T47D (cell line): ENCODE data around the gene DIAPH1.

ENCODE experiments used
- DNase-seq, 2 experiments: peaks; one replicate each; pipeline versions ENCODE4 v3.0.0 to v3.0.0-alpha.2; 2011 to 2012; ENCODE audit warnings: low read depth in 1 of 2, low spot score in 1 of 2
- JUND ChIP-seq: IDR thresholded peaks from 2 replicates; pipeline ENCODE4 v1.6.1; 2012; ENCODE audit warnings: low read depth
- in situ Hi-C: cut with HindIII; loops from 2 replicates; pipeline ENCODE4 v1.10.0; 2016; ENCODE audit warnings: low sequenced_read_pairs, low pct_unique_long_range_greater_than_20kb

Gene DIAPH1

GRCh38 chr5:141650851-141651727, 32.3 kb upstream of the DIAPH1 start, which contains the start of gene FCHSD1:
Gene FCHSD1 (minus strand): TSS chr5:141651418. CDS start chr5:141651368, 50 bp downstream.
- no peak for TF ChIP-seq JUND
- in situ Hi-C loops, result no loop called here
- peak; percentile 89 to 98 for DNase-seq

DNA sequence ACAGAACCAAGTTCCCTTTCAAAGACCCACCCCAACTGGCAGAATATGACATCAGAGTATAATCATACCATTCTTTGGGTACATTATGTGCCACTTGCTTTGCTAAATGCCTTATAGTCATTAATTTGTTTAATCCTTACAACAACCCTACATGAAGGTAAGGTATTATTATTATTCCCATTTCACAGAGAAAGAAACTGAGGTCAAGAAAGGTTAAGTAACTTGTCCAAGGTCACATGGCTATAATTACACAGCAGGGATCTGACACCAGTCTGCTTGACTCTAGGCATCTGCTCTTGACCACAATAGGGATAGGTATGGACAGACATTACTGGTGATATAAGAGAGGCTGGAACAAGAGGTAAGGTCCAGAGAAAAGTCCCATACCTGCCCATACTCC, 31.2 kb upstream of the DIAPH1 start:
- in situ Hi-C loops, result no loop called here
- no peak for TF ChIP-seq JUND
- no peak for DNase-seq

DNA sequence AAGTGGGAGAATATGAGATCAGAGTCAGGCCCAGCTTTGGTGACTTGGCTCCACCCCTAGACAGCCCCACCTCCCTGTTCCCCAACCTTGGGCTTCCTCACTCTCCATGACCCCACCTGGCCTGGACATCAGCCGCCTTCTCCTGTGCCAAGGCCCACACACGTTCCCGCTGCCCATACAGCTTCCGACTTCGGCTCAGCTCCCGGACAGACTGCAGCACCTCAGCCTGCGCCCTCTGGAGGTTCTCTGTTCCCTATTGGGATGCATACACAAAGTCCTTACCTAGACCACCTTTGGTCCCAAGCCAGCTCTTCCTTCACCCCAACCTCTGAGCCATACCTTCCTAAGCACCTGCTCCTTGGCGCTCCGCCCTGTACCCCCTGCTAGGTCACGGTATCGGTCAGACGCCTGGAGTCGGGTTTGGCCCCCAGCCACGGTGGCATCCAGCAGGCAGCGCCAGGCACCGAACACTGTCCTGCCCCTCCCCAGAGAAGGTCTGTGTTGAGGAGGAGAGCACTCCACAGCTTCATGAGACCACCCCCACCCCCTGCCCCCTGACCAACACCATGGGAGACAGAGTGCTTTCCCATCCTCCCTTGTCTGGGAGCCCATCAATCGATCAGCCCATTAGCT, 30.4 kb upstream of the DIAPH1 start:
- in situ Hi-C loops, result no loop called here
- no peak for TF ChIP-seq JUND
- no peak for DNase-seq

- in situ Hi-C loops, result no loop called here
- TF ChIP-seq JUND, result no peak
- DNase-seq, result no peak
Measured at GRCh38 chr5:141647851-141648250, 29.1 kb upstream of the DIAPH1 start.

DNA sequence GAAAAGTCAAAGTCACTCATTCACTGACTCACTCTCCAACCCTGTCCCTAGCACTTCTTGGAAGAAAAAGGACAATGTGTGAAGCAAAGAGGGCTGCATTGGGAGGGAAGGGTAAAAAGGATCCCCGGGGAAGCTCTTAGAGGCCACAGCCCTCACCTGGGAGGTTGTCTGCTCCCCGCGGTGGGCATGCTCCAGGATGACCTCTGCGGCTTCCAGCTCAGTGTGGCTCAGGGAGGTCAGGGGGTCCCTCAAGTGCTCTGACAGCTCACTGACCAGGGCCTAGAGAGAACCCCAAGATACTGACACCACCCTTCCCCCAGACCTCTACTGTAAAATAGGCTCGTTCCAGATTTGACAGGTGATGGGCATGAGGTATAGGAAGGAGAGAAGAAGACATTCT, 28.4 kb upstream of the DIAPH1 start:
- in situ Hi-C loops, result no loop called here
- DNase-seq, result no peak
- TF ChIP-seq JUND, result no peak

GRCh38 chr5:141646026-141646425, 27.2 kb upstream of the DIAPH1 start:
- DNase-seq, result no peak
- in situ Hi-C loops, result no loop called here
- no peak for TF ChIP-seq JUND

- in situ Hi-C loops, result no loop called here
- DNase-seq, result peak in 1 of 2 experiments; percentile 69
- TF ChIP-seq JUND, result no peak
Measured at GRCh38 chr5:141641634-141642267, 23.0 kb upstream of the DIAPH1 start.

- no peak for TF ChIP-seq JUND
- in situ Hi-C loops, result no loop called here
- DNase-seq, result no peak
Measured at GRCh38 chr5:141640698-141641097, 21.9 kb upstream of the DIAPH1 start.

- in situ Hi-C loops, result no loop called here
- TF ChIP-seq JUND, result no peak
Measured at GRCh38 chr5:141640051-141640415, 21.2 kb upstream of the DIAPH1 start.

DNA sequence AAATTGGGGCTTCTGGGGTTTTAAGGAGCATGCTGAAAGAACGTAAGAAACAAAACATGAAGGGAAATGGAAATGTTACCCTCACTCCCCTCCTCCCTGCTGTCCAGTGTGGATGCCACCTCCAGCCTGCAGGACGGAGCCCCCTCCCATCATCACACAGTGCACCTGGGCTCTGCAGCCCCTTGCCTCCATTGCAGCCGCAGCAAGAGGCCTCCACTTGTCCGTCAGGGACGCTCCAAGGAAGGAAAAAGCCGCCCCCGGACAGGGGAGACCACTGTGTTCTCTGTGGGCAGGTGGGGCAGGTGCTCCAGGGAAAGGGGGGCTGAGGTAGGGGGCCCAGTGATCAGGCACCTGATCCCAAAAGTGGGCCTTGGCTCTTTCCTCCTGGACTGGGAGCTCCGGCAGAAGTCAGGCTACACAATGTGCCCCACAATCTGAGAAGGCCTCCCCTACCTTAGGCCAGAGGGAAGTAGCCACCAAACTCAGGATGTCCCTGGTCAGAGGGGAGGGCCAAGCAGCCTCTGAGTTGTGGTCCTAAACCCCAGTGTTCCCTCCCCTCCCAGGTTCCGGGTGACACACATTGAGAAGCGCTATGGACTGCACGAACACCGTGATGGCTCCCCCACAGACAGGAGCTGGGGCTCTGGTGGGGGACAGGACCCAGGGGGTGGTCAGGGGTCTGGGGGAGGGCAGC, 20.7 kb upstream of the DIAPH1 start:
- in situ Hi-C loops, result no loop called here
- no peak for DNase-seq

More at GRCh38 chr5:141640051-141640415, 21.2 kb upstream of the DIAPH1 start:
- no peak for DNase-seq

GRCh38 chr5:141638771-141639170, 20.0 kb upstream of the DIAPH1 start:
- DNase-seq, result no peak
- in situ Hi-C loops, result no loop called here
- TF ChIP-seq JUND, result no peak

More for the DNA sequence above, 20.7 kb upstream of the DIAPH1 start:
- no peak for TF ChIP-seq JUND

- DNase-seq, result peak; percentile 73 to 75
- no peak for TF ChIP-seq JUND
- in situ Hi-C loops, result no loop called here
Measured at GRCh38 chr5:141637767-141638419, 19.1 kb upstream of the DIAPH1 start.
